ENCODE data around the gene TRIL. TPM values are rescaled to one million over a fixed set of nuclear protein-coding genes. Genes with fewer than 3 reads are reported as not detected.
A peak's percentile ranks its signal among the peaks of the same experiment; 100 is the strongest.

The TRIL gene
- total RNA-seq, 4 donors from 2014 or later, result 1.4 to 6.5 (median 2.1) TPM

- peaks cover 51 to 74% (median 60%) of the 10 kb centered on the region in 3 donors for H3K4me1 ChIP-seq
- H3K27me3 ChIP-seq, result no peaks in the 10 kb centered on the region
- H3K27ac ChIP-seq, result peak overlapping the region; percentile 76 to 90 (median 86)
- peak overlapping the region in 2 of 4 donors; percentile 5 for H3K4me3 ChIP-seq
- no peak for DNase-seq
- H3K36me3 ChIP-seq, result no peaks in the 10 kb centered on the region
- no peaks in the 10 kb centered on the region for H3K9me3 ChIP-seq
- intact Hi-C loops (cut with DNase I), result no loop called here
- WGBS, 2 donors, result 26 to 38% methylated on average over 5 of the region's 5 CpGs
- TF ChIP-seq POLR2A (IDR thresholded peaks at IDR 0.05), result no peak
- no peak for TF ChIP-seq CTCF (IDR thresholded peaks at IDR 0.05)
These were observed 30.0 kb upstream of the TRIL start for GRCh38 chr7:28988091-28988490.

DNA sequence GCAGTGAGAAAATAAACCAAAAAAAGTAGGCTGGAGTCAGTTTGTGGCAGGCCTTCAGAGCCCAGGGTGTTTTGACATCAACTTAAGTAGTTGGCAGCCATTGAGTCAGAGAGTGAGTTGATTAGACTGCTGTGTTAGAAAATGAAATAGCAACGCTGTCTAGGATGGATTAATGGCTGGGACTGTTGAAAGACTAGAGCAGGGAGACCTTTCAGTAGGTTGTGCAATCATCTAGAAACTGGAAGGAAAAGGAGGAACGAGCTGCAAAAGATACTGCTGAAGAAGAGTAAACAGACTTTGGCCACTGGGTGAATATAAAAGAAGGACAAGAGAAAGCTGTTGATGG is 28.6 kb upstream of the TRIL start:
- Histone ChIP-seq H3K36me3 (no peaks in the 10 kb centered on the region), H3K27ac (peak overlapping the region; percentile 76 to 90 (median 86)), H3K4me1 (peaks cover 51 to 80% (median 60%) of the 10 kb centered on the region in 3 donors), H3K27me3 (no peaks in the 10 kb centered on the region), H3K9me3 (no peaks in the 10 kb centered on the region), H3K4me3 (peak overlapping the region in 3 of 4 donors; percentile 4 to 22 (median 15))
- no peak for DNase-seq
- intact Hi-C loops (cut with DNase I), result no loop called here
- 3 to 11% methylated on average over 2 of the region's 2 CpGs for WGBS, 2 donors
- TF ChIP-seq POLR2A (IDR thresholded peaks at IDR 0.05) (no peak), CTCF (IDR thresholded peaks at IDR 0.05) (peak in 1 of 6 experiments; percentile 11)

GRCh38 chr7:28986028-28986764 is 28.1 kb upstream of the TRIL start:
- peak overlapping the region; percentile 76 to 90 (median 86) for H3K27ac ChIP-seq
- no peak for DNase-seq
- TF ChIP-seq POLR2A (IDR thresholded peaks at IDR 0.05) (no peak), CTCF (IDR thresholded peaks at IDR 0.05) (no peak)
- WGBS, 2 donors, result 27 to 39% methylated on average over 11 of the region's 11 CpGs
- no peaks in the 10 kb centered on the region for H3K27me3 ChIP-seq
- intact Hi-C loops (cut with DNase I), result no loop called here
- H3K9me3 ChIP-seq, result no peaks in the 10 kb centered on the region
- H3K36me3 ChIP-seq, result no peaks in the 10 kb centered on the region
- peaks cover 51 to 86% (median 60%) of the 10 kb centered on the region in 3 donors for H3K4me1 ChIP-seq
- peak overlapping the region; percentile 4 to 22 (median 12) for H3K4me3 ChIP-seq

DNA sequence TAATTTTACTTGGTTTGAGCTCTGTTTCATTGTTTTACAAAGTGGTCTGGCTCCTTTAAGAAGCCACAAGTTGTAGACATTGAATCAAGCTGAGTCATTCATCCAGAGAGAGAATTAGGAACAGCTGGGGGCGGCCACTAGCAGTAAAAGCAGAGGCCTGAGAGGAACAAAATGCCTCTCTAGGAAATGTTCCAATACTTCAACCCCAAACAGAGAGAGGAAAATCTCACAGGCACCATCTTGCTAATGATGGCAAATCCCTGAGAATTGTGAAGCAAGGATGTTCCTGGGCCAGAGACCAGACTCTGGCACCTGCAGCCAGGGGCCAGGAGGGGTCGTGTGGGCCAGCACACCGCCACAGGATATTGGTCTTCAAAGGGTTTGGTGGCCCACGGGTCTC is 26.5 kb upstream of the TRIL start:
- intact Hi-C loops (cut with DNase I), result no loop called here
- H3K4me3 ChIP-seq, result no peak overlapping the region
- no peak for TF ChIP-seq POLR2A (IDR thresholded peaks at IDR 0.05)
- TF ChIP-seq CTCF (IDR thresholded peaks at IDR 0.05), result no peak
- peaks cover 49 to 85% (median 55%) of the 10 kb centered on the region in 3 donors for H3K4me1 ChIP-seq
- no peaks in the 10 kb centered on the region for H3K27me3 ChIP-seq
- no peaks in the 10 kb centered on the region for H3K36me3 ChIP-seq
- 24 to 34% methylated on average over 4 of the region's 4 CpGs for WGBS, 2 donors
- no peaks in the 10 kb centered on the region for H3K9me3 ChIP-seq
- peak overlapping the region; percentile 76 to 90 (median 86) for H3K27ac ChIP-seq
- no peak for DNase-seq

GRCh38 chr7:28984217-28984616 is 26.1 kb upstream of the TRIL start:
- H3K9me3 ChIP-seq, result no peaks in the 10 kb centered on the region
- no peaks in the 10 kb centered on the region for H3K36me3 ChIP-seq
- H3K27me3 ChIP-seq, result no peaks in the 10 kb centered on the region
- intact Hi-C loops (cut with DNase I), result no loop called here
- H3K27ac ChIP-seq, result peak overlapping the region in 3 of 4 donors; percentile 34 to 90 (median 89)
- H3K4me3 ChIP-seq, result no peak overlapping the region
- DNase-seq, result no peak
- TF ChIP-seq POLR2A (IDR thresholded peaks at IDR 0.05) (no peak), CTCF (IDR thresholded peaks at IDR 0.05) (no peak)
- peaks cover 44 to 81% (median 51%) of the 10 kb centered on the region in 3 donors for H3K4me1 ChIP-seq

Data from esophagus squamous epithelium (tissue), 5 donors.